ENCODE measurements around the gene ANKMY1.

GRCh38 chr2:240469239-240469636 lies 88.5 kb downstream of the ANKMY1 start:
- TF ChIP-seq CTCF (conservative IDR thresholded peaks at IDR 0.05; ENCODE audit: low read depth, low read length), result no peak
- no peak for TF ChIP-seq EZH2 (IDR thresholded peaks at IDR 0.05; ENCODE audit: low read length, unreplicated experiment)
- TF ChIP-seq EZH2phosphoT487 (IDR thresholded peaks at IDR 0.05; ENCODE audit: borderline replicate concordance, low read length), result no peak

Data from PC-3 (cell line).